Prostate gland (tissue), 2 donors: ENCODE results near the gene LAMA3. TPM values are rescaled to one million over a fixed set of nuclear protein-coding genes. Genes with fewer than 3 reads are reported as not detected.
A peak's percentile ranks its signal among the peaks of the same experiment; 100 is the strongest.

Source experiments
- DNase-seq: peaks from one replicate; pipeline ENCODE4 v3.0.0-alpha.2; 2019; ENCODE audit warnings: low spot score
- H3K27ac ChIP-seq, 2 donors: fragments of 200-600 bp; sonication (generic); 2 replicates each; pipeline ENCODE4 v1.5.1; 2017 to 2019
- H3K27me3 ChIP-seq: fragments of 200-600 bp; sonication (generic); replicated peaks from 2 replicates; pipeline ENCODE4 v1.5.1; 2019; ENCODE audit not compliant: insufficient read depth
- H3K36me3 ChIP-seq, 2 donors: fragments of 200-600 bp; sonication (generic); 1 replicate in 1 of 2; 2 replicates in 1 of 2; pipeline versions ENCODE4 v1.5.1 to v1.8.1; 2017 to 2019
- H3K4me1 ChIP-seq: fragments of 200-600 bp; sonication (generic); replicated peaks from 2 replicates; pipeline ENCODE4 v1.5.1; 2019
- H3K4me3 ChIP-seq, 2 donors: fragments of 200-600 bp; sonication (generic); 2 replicates each; pipeline ENCODE4 v1.5.1; 2017 to 2019
- H3K9me3 ChIP-seq: fragments of 200-600 bp; sonication (generic); 2 replicates; pipeline ENCODE4 v1.5.1; 2017
- CTCF ChIP-seq, 4 experiments: fragments of 200-600 bp in 2 of 4; fragments of 450-650 bp in 2 of 4; sonication (generic) in 2 of 4; IDR thresholded peaks; 1 replicate in 3 of 4; 2 replicates in 1 of 4; pipeline ENCODE4 v1.5.1; 2016 to 2019; ENCODE audit warnings: antibody characterized with exemption in 4 of 4, mild to moderate bottlenecking in 2 of 4, moderate library complexity in 2 of 4
- POLR2A ChIP-seq: fragments of 450-650 bp; IDR thresholded peaks from one replicate; pipeline ENCODE4 v1.6.1; 2016; ENCODE audit warnings: antibody characterized with exemption, mild to moderate bottlenecking
- POLR2AphosphoS5 ChIP-seq: sonication (generic); formaldehyde crosslinking; IDR thresholded peaks from one replicate; pipeline ENCODE4 v1.6.1; 2017; ENCODE audit warnings: antibody characterized with exemption
- WGBS: methylation state at CpG from one replicate; pipeline ENCODE4 v1.1.5; 2018; 5-methylcytosine and 5-hydroxymethylcytosine counted together
- intact Hi-C: fragments of 100-400 bp; cut with DNase I; formaldehyde crosslinking; loops from one replicate; pipeline ENCODE4 v1.14.2; 2022
- total RNA-seq, 2 donors: library from RNA; depleted of rRNA; stranded (reverse); fragments of >200 nt; gene quantifications; one replicate each; pipeline ENCODE4 v1.1.0, GENCODE V29; 2016

LAMA3 gene
- total RNA-seq, 2 donors from 2014 or later = 31.3 to 35.9 TPM

GRCh38 chr18:23825496-23825895, 136.2 kb downstream of the LAMA3 start:
- Histone ChIP-seq H3K9me3 (no peaks in the 10 kb centered on the region), H3K27ac (peak overlapping the region; percentile 69 to 74), H3K4me1 (no peaks in the 10 kb centered on the region), H3K4me3 (no peak overlapping the region), H3K36me3 (no peaks in the 10 kb centered on the region), H3K27me3 (no peaks in the 10 kb centered on the region)
- no peak for TF ChIP-seq POLR2A
- no peak for TF ChIP-seq CTCF (IDR thresholded peaks at IDR 0.05)
- no peak for TF ChIP-seq POLR2AphosphoS5
- WGBS = 81% methylated on average over 2 of the region's 2 CpGs
- DNase-seq = no peak
- intact Hi-C loops = loop anchor here (5.0 to 10.0 kb wide), 2 partner anchors 57 to 289 kb away; no protein-coding TSS in a partner anchor

- no peaks in the 10 kb centered on the region for H3K4me1 ChIP-seq
- H3K27ac ChIP-seq = peak overlapping the region; percentile 69 to 74
- 1% methylated on average over 6 of the region's 6 CpGs for WGBS
- intact Hi-C loops = loop anchor here (5.0 to 10.0 kb wide), 2 partner anchors 56 to 289 kb away; no protein-coding TSS in a partner anchor
- peak; percentile 99 for TF ChIP-seq POLR2AphosphoS5
- no peak for TF ChIP-seq POLR2A
- no peaks in the 10 kb centered on the region for H3K36me3 ChIP-seq
- DNase-seq = peak; percentile 90
- no peaks in the 10 kb centered on the region for H3K9me3 ChIP-seq
- H3K27me3 ChIP-seq = no peaks in the 10 kb centered on the region
- H3K4me3 ChIP-seq = no peak overlapping the region
These were observed 136.7 kb downstream of the LAMA3 start for GRCh38 chr18:23825978-23826405.

GRCh38 chr18:23826850-23827620, 137.8 kb downstream of the LAMA3 start:
- WGBS = 78% methylated on average over 4 of the region's 4 CpGs
- Histone ChIP-seq H3K9me3 (no peaks in the 10 kb centered on the region), H3K27me3 (no peaks in the 10 kb centered on the region), H3K27ac (peak overlapping the region; percentile 69 to 74), H3K36me3 (no peaks in the 10 kb centered on the region), H3K4me3 (no peak overlapping the region), H3K4me1 (no peaks in the 10 kb centered on the region)
- intact Hi-C loops = loop anchor here (5.0 to 10.0 kb wide), 2 partner anchors 55 to 288 kb away; no protein-coding TSS in a partner anchor
- no peak for DNase-seq
- TF ChIP-seq POLR2AphosphoS5 (no peak), CTCF (IDR thresholded peaks at IDR 0.05) (no peak), POLR2A (no peak)

- peak; percentile 60 for DNase-seq
- Histone ChIP-seq H3K27me3 (no peaks in the 10 kb centered on the region), H3K4me1 (no peaks in the 10 kb centered on the region), H3K4me3 (no peak overlapping the region), H3K9me3 (no peaks in the 10 kb centered on the region), H3K27ac (peak overlapping the region; percentile 41 to 44), H3K36me3 (no peaks in the 10 kb centered on the region)
- intact Hi-C loops = loop anchor here (5.0 to 10.0 kb wide), 2 partner anchors 55 to 287 kb away; no protein-coding TSS in a partner anchor
- WGBS = 43% methylated on average over 4 of the region's 4 CpGs
- TF ChIP-seq POLR2AphosphoS5 (peak; percentile 76), CTCF (IDR thresholded peaks at IDR 0.05) (no peak)
These were observed 138.4 kb downstream of the LAMA3 start for GRCh38 chr18:23827681-23828080.

GRCh38 chr18:23828426-23828825, 139.2 kb downstream of the LAMA3 start:
- Histone ChIP-seq H3K4me3 (no peak overlapping the region), H3K27me3 (no peaks in the 10 kb centered on the region), H3K27ac (no peak overlapping the region), H3K36me3 (no peaks in the 10 kb centered on the region), H3K9me3 (no peaks in the 10 kb centered on the region), H3K4me1 (no peaks in the 10 kb centered on the region)
- no peak for DNase-seq
- no peak for TF ChIP-seq POLR2A
- no peak for TF ChIP-seq CTCF (IDR thresholded peaks at IDR 0.05)
- no peak for TF ChIP-seq POLR2AphosphoS5
- intact Hi-C loops = loop anchor here (5.0 to 10.0 kb wide), 2 partner anchors 54 to 286 kb away; no protein-coding TSS in a partner anchor
- WGBS = 55% methylated on average over 3 of the region's 3 CpGs
